GM12874 (cell line): ENCODE results near the gene TLL1.

Experiments
- CTCF ChIP-seq: IDR thresholded peaks from 2 replicates; pipeline ENCODE4 v1.5.1; 2011; ENCODE audit warnings: low read depth, mild to moderate bottlenecking, control low read depth, low read length, moderate library complexity; ENCODE audit not compliant: insufficient read depth

TLL1 gene

GRCh38 chr4:165947019-165947418, 74.0 kb downstream of the TLL1 start:
- no peak for TF ChIP-seq CTCF

GRCh38 chr4:165953181-165953580, 80.1 kb downstream of the TLL1 start:
- no peak for TF ChIP-seq CTCF

GRCh38 chr4:165963621-165964020, 90.6 kb downstream of the TLL1 start:
- no peak for TF ChIP-seq CTCF

GRCh38 chr4:165964591-165964990, 91.6 kb downstream of the TLL1 start:
- TF ChIP-seq CTCF = no peak

GRCh38 chr4:165965503-165965902, 92.5 kb downstream of the TLL1 start:
- TF ChIP-seq CTCF = no peak

GRCh38 chr4:165966833-165967232, 93.8 kb downstream of the TLL1 start:
- TF ChIP-seq CTCF = no peak

- no peak for TF ChIP-seq CTCF
These were observed 94.4 kb downstream of the TLL1 start for GRCh38 chr4:165967486-165967885.
